HG03558 (cell line): ENCODE results near the gene TMEM128.
"Not testable (repeated sequence)": the region's sequence is repeated elsewhere in the genome, so short reads cannot be mapped to it uniquely, and the experiment has no call there.

Source experiments
- ATAC-seq: cut with Tn5 transposase; IDR thresholded peaks from one replicate; pipeline ENCODE4 v1.9.1; 2021; ENCODE audit warnings: moderate number of reproducible peaks; ENCODE audit not compliant: unreplicated experiment; ENCODE audit errors: extremely low read depth

TMEM128 gene

GRCh38 chr4:4202510-4202909 is 45.5 kb downstream of the TMEM128 start:
- ATAC-seq, result no peak

GRCh38 chr4:4200624-4201023 is 47.4 kb downstream of the TMEM128 start:
- ATAC-seq, result no peak

- ATAC-seq, result no peak
Measured at GRCh38 chr4:4195354-4195753, 52.7 kb downstream of the TMEM128 start.

- not testable (repeated sequence) for ATAC-seq
Measured at GRCh38 chr4:4188557-4188956, 59.5 kb downstream of the TMEM128 start.
